ENCODE measurements around the gene COL27A1.

GRCh38 chr9:114324492-114324891 lies 169.2 kb downstream of the COL27A1 start:
- TF ChIP-seq POLR2AphosphoS5 (IDR thresholded peaks at IDR 0.05; ENCODE audit: insufficient read depth, low read depth, low read length) (no peak), CTCF (IDR thresholded peaks at IDR 0.05; ENCODE audit: extremely low read depth in 1 of 2, insufficient read depth in 1 of 2, low read depth in 1 of 2, low read length in 2 of 2) (no peak), POLR2A (IDR thresholded peaks at IDR 0.05; ENCODE audit: low read depth, low read length) (no peak), MAX (IDR thresholded peaks at IDR 0.05; ENCODE audit: insufficient read depth, insufficient read length) (no peak), EZH2 (IDR thresholded peaks at IDR 0.05; ENCODE audit: borderline replicate concordance, low read depth, low read length, severe bottlenecking) (no peak), GATA2 (IDR thresholded peaks at IDR 0.05; ENCODE audit: insufficient read depth, insufficient read length, low read depth, low read length) (no peak), JUN (IDR thresholded peaks at IDR 0.05; ENCODE audit: borderline replicate concordance, insufficient read depth, insufficient read length, low read depth) (no peak)

All from endothelial cell of umbilical vein (primary cell).